Measurements from ENCODE around the gene LRRK1. TPM values are rescaled to one million over a fixed set of nuclear protein-coding genes. Genes with fewer than 3 reads are reported as not detected.

LRRK1 gene
- total and polyA plus RNA-seq, 8 donors = 2.3 to 73.3 (median 7.0) TPM

DNA sequence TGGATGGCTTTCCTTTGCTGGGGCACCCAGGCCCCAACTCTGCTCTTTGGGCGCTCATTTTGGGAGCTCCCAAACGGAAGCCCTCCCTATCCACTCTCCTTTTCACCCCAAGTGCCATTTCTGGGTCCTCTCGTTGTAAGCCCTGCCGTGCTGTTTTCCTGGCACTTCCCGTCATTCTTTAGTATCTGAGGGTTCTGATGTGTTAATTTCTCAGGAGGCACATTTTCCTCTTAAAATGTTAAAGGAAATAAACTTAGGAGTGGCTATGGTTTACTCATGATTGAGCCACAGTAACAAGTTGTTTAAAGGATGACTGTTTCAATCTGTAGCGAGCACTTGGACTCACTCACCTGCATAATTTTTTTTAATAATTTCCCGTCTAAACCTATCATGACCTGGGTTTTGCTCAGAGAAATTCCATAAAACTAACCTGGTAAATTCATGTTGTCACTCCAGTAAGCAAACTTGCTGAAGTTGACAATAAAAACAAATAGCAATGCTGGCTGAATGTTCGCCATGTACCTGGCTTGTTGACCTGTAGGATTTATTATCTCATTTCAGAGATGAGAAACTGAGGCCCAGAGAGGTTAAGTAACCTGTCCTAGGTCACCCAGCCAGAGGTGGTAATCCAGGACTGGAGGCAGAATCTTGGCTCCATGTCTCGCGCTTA, 29.0 kb upstream of the LRRK1 start:
- Histone ChIP-seq H3K9me3 (no peaks in the 10 kb centered on the region), H3K4me1 (peaks cover 0 to 13% (median 5%) of the 10 kb centered on the region in 4 donors), H3K27ac (peak overlapping the region in 4 of 5 donors; percentile 20 to 59 (median 31)), H3K4me3 (no peak overlapping the region), H3K36me3 (peaks cover 0 to 4% (median 0%) of the 10 kb centered on the region in 4 donors), H3K27me3 (peaks cover 3 to 81% (median 25%) of the 10 kb centered on the region in 3 donors)
- no peak for DNase-seq
- intact Hi-C loops (cut with DNase I; ENCODE audit: low total_unique reads) = no loop called here
- 74 to 81% (median 80%) methylated on average over 10 of the region's 10 CpGs for WGBS, 5 donors
- TF ChIP-seq POLR2A (IDR thresholded peaks at IDR 0.05) (no peak), POLR2AphosphoS5 (IDR thresholded peaks at IDR 0.05) (no peak), EP300 (IDR thresholded peaks at IDR 0.05) (no peak)
- TF ChIP-seq, protein P1, sequence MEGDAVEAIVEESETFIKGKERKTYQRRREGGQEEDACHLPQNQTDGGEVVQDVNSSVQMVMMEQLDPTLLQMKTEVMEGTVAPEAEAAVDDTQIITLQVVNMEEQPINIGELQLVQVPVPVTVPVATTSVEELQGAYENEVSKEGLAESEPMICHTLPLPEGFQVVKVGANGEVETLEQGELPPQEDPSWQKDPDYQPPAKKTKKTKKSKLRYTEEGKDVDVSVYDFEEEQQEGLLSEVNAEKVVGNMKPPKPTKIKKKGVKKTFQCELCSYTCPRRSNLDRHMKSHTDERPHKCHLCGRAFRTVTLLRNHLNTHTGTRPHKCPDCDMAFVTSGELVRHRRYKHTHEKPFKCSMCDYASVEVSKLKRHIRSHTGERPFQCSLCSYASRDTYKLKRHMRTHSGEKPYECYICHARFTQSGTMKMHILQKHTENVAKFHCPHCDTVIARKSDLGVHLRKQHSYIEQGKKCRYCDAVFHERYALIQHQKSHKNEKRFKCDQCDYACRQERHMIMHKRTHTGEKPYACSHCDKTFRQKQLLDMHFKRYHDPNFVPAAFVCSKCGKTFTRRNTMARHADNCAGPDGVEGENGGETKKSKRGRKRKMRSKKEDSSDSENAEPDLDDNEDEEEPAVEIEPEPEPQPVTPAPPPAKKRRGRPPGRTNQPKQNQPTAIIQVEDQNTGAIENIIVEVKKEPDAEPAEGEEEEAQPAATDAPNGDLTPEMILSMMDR (IDR thresholded peaks at IDR 0.05) = no peak

DNA sequence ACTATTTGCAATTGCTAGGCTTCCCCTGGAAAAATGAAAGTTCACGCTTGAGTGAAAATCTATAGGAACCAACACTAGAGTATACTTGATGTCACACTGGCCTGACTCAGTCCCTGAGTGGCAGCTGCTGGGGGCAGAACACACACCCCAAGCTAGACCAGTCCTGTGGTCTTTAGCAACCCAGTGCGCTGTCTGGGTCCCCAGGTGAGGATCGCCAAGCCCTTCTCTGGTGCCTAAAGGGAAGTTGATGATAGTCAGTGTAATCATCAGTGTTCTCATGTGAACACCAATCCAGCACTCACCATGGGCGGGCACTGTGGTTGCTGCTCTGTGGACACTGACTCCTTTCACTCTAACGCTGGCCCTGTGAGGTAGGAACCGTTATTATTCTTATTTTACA, 28.3 kb upstream of the LRRK1 start:
- peaks cover 3 to 74% (median 22%) of the 10 kb centered on the region in 3 donors for H3K27me3 ChIP-seq
- TF ChIP-seq, protein P1 (IDR thresholded peaks at IDR 0.05) = no peak
- no peak for TF ChIP-seq POLR2AphosphoS5 (IDR thresholded peaks at IDR 0.05)
- no peak for TF ChIP-seq POLR2A (IDR thresholded peaks at IDR 0.05)
- TF ChIP-seq EP300 (IDR thresholded peaks at IDR 0.05) = no peak
- intact Hi-C loops (cut with DNase I; ENCODE audit: low total_unique reads) = no loop called here
- peaks cover 0 to 4% (median 0%) of the 10 kb centered on the region in 4 donors for H3K36me3 ChIP-seq
- no peaks in the 10 kb centered on the region for H3K9me3 ChIP-seq
- no peak overlapping the region for H3K27ac ChIP-seq
- H3K4me1 ChIP-seq = peaks cover 0 to 13% (median 5%) of the 10 kb centered on the region in 4 donors
- peak in 1 of 2 donors; percentile 16 for DNase-seq
- H3K4me3 ChIP-seq = no peak overlapping the region
- 85 to 94% (median 89%) methylated on average over 4 to 6 of the region's 6 CpGs for WGBS, 5 donors

DNA sequence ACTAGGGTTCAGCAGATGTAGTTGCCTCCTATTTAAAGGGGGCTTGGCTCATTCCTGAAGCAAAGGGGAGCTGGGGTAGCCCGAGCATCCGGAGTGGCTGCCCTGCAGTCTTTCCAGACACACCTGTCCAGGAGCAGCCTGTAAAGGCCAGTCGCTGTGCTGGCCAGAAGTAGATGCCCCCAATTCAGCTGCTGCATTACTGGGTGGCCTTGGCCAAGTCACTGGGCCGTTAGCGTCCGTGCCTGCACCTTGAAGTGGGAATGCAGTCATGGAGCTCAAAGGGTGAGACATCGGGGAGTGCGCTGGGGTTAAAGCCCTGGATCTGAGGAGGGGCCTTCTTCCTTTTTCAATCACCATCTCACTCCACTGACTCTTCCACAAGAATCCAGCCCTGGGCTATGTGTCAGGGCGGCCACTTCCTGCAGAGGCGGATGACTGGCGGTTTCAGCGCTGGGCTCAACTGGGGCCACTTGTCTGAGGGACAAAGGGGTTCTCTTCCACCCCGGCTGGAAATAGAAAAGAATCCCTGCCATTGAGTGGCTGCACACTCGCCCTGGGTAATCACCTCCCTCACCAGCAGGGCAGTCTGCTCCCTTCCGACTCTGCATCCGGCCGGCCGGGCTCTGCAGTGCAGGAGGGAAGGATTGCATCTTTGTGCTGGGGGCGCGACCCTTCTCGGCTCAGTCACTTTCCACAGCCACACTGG, 27.7 kb upstream of the LRRK1 start:
- no peaks in the 10 kb centered on the region for H3K9me3 ChIP-seq
- H3K4me1 ChIP-seq = peaks cover 0 to 13% (median 5%) of the 10 kb centered on the region in 4 donors
- H3K4me3 ChIP-seq = no peak overlapping the region
- H3K36me3 ChIP-seq = peaks cover 0 to 4% (median 0%) of the 10 kb centered on the region in 4 donors
- WGBS, 5 donors = 61 to 69% (median 63%) methylated on average over 18 to 21 of the region's 21 CpGs
- peak; percentile 17 to 51 for DNase-seq
- TF ChIP-seq, protein P1 (IDR thresholded peaks at IDR 0.05) = no peak
- TF ChIP-seq POLR2A (IDR thresholded peaks at IDR 0.05) (no peak), EP300 (IDR thresholded peaks at IDR 0.05) (no peak), POLR2AphosphoS5 (IDR thresholded peaks at IDR 0.05) (no peak)
- intact Hi-C loops (cut with DNase I; ENCODE audit: low total_unique reads) = no loop called here
- H3K27me3 ChIP-seq = peaks cover 3 to 68% (median 22%) of the 10 kb centered on the region in 3 donors
- no peak overlapping the region for H3K27ac ChIP-seq

DNA sequence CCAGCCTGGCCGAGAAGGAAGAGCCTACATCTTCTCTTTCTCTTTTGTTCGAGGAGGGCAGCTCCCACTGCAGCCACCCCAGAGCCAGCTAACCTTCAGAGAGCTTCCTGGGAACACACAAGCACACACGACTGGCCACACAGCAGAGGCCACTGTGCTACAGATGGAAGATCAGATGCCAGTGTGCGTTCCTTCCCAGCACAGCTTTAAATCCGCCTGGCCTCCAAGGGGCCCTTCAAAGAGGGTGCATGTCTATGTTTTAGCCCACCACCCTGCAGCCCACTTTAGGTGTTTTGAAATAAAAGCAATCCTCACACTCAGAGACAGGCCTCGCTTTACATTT, 27.2 kb upstream of the LRRK1 start:
- intact Hi-C loops (cut with DNase I; ENCODE audit: low total_unique reads) = no loop called here

More for the DNA sequence above, 27.2 kb upstream of the LRRK1 start:
- TF ChIP-seq POLR2A (IDR thresholded peaks at IDR 0.05) = no peak
- no peak for TF ChIP-seq EP300 (IDR thresholded peaks at IDR 0.05)
- no peak for TF ChIP-seq POLR2AphosphoS5 (IDR thresholded peaks at IDR 0.05)
- TF ChIP-seq, protein P1 (IDR thresholded peaks at IDR 0.05) = no peak
- no peak overlapping the region for H3K27ac ChIP-seq
- no peaks in the 10 kb centered on the region for H3K9me3 ChIP-seq
- H3K36me3 ChIP-seq = peaks cover 0 to 4% (median 0%) of the 10 kb centered on the region in 4 donors
- H3K4me1 ChIP-seq = peaks cover 0 to 13% (median 5%) of the 10 kb centered on the region in 4 donors
- DNase-seq = no peak
- no peak overlapping the region for H3K4me3 ChIP-seq
- H3K27me3 ChIP-seq = peaks cover 3 to 63% (median 22%) of the 10 kb centered on the region in 3 donors
- 56 to 65% (median 65%) methylated on average over 4 to 6 of the region's 6 CpGs for WGBS, 5 donors

Data from stomach (tissue), 9 donors.